Kidney (tissue), 14 donors: ENCODE measurements around the gene UGGT2. TPM values are rescaled to one million over a fixed set of nuclear protein-coding genes. Genes with fewer than 3 reads are reported as not detected.

Experiments
- DNase-seq, 5 donors: peaks; one replicate each; pipeline ENCODE4 v3.0.0-alpha.2; 2013 to 2020
- FAIRE-seq: peaks from 2 replicates; lab custom pipeline; 2012; peaks lifted over from hg19 to GRCh38; lab: Jason Lieb, UNC
- H3K27ac ChIP-seq, 2 donors: one replicate each; pipeline ENCODE4 v1.7.0; 2013; ENCODE audit warnings: low read depth in 2 of 2, low read length in 2 of 2, inconsistent platforms in 1 of 2
- H3K27me3 ChIP-seq: one replicate; pipeline ENCODE4 v1.7.1; 2013; ENCODE audit warnings: low read length, inconsistent platforms; ENCODE audit not compliant: control insufficient read depth, insufficient read depth
- H3K36me3 ChIP-seq, 3 donors: one replicate each; pipeline versions ENCODE4 v1.7.0 to v1.7.1; 2013; ENCODE audit warnings: low read length in 3 of 3, control low read depth in 1 of 3, inconsistent platforms in 1 of 3; ENCODE audit not compliant: insufficient read depth in 3 of 3, control insufficient read depth in 2 of 3
- H3K4me1 ChIP-seq, 3 donors: one replicate each; pipeline versions ENCODE4 v1.7.0 to v1.7.1; 2013; ENCODE audit warnings: low read length in 3 of 3, inconsistent platforms in 1 of 3, low read depth in 1 of 3; ENCODE audit not compliant: control insufficient read depth in 2 of 3, insufficient read depth in 2 of 3
- H3K4me3 ChIP-seq, 3 donors: one replicate each; pipeline versions ENCODE4 v1.7.0 to v1.8.1; 2013; ENCODE audit warnings: low read length in 3 of 3, control low read depth in 1 of 3, inconsistent platforms in 1 of 3
- H3K9ac ChIP-seq, 3 donors: one replicate each; pipeline versions ENCODE4 v1.7.0 to v1.7.1; 2013; ENCODE audit warnings: low read length in 3 of 3, control low read depth in 1 of 3, inconsistent platforms in 1 of 3
- H3K9me3 ChIP-seq, 3 donors: one replicate each; pipeline versions ENCODE4 v1.7.0 to v1.7.1; 2013; ENCODE audit warnings: low read length in 3 of 3, control low read depth in 1 of 3, inconsistent platforms in 1 of 3; ENCODE audit not compliant: control insufficient read depth in 2 of 3, insufficient read depth in 1 of 3
- CTCF ChIP-seq: IDR thresholded peaks from 3 replicates; pipeline ENCODE4 v1.5.1; 2012; ENCODE audit warnings: mild to moderate bottlenecking, moderate library complexity, borderline replicate concordance; ENCODE audit not compliant: insufficient read depth; ENCODE audit errors: extremely low read depth
- intact Hi-C: fragments of 100-400 bp; cut with DNase I; formaldehyde crosslinking; loops from one replicate; pipeline ENCODE4 v1.11.1; 2022
- polyA plus RNA-seq: library from polyadenylated mRNA; stranded (reverse); fragments of 350-450 nt; fragmentation: Illumina TruSeq; extraction: RNeasy Lipid Tissue Mini Kit (QIAGEN cat#74804); gene quantifications from one replicate; pipeline ENCODE4 v1.2.3, GENCODE V29; 2014; ENCODE audit warnings: low read depth, low replicate concordance; ENCODE audit not compliant: insufficient read depth
- total RNA-seq: library from RNA; stranded (reverse); fragmentation: NEBNext Ultra II Directional; extraction: Animal tissue kit (Norgen Biotek cat#: 25700); gene quantifications from one replicate; pipeline ENCODE4 v1.2.1, GENCODE V29; 2021
- donor health status: control.
- donor health status: control.
- donor health status: control.
- donor health status: control.
- donor health status: control.
- donor health status: DM: yes; HTN: yes; CAD: no.
- donor health status: Normal renal cell carcinoma (clear cell type).

Gene UGGT2
- total and polyA plus RNA-seq, 2 donors from 2014 or later = 10.0 to 31.9 TPM

GRCh38 chr13:95882121-95882520, 171.1 kb downstream of the UGGT2 start:
- no peak for DNase-seq
- no peak for FAIRE-seq
- Histone ChIP-seq H3K9ac (no peak overlapping the region), H3K4me1 (no peaks in the 10 kb centered on the region), H3K9me3 (no peaks in the 10 kb centered on the region), H3K27me3 (no peaks in the 10 kb centered on the region), H3K27ac (no peak overlapping the region), H3K4me3 (no peak overlapping the region), H3K36me3 (peaks cover 0 to 7% (median 0%) of the 10 kb centered on the region in 3 donors)
- intact Hi-C loops = no loop called here
- no peak for TF ChIP-seq CTCF

GRCh38 chr13:95880331-95880730, 172.9 kb downstream of the UGGT2 start:
- Histone ChIP-seq H3K27me3 (no peaks in the 10 kb centered on the region), H3K4me1 (no peaks in the 10 kb centered on the region), H3K9ac (no peak overlapping the region), H3K36me3 (peaks cover 0 to 13% (median 3%) of the 10 kb centered on the region in 3 donors), H3K4me3 (no peak overlapping the region), H3K9me3 (no peaks in the 10 kb centered on the region), H3K27ac (no peak overlapping the region)
- intact Hi-C loops = no loop called here
- DNase-seq (no peak), FAIRE-seq (no peak)
- TF ChIP-seq CTCF = no peak

- DNase-seq = no peak
- Histone ChIP-seq H3K9me3 (no peaks in the 10 kb centered on the region), H3K4me1 (no peaks in the 10 kb centered on the region), H3K36me3 (peaks cover 0 to 10% (median 3%) of the 10 kb centered on the region in 3 donors), H3K27ac (no peak overlapping the region), H3K4me3 (no peak overlapping the region), H3K9ac (no peak overlapping the region), H3K27me3 (no peaks in the 10 kb centered on the region)
- FAIRE-seq = no peak
- no peak for TF ChIP-seq CTCF
- intact Hi-C loops = no loop called here
These were observed 178.9 kb downstream of the UGGT2 start for GRCh38 chr13:95874286-95874685.

DNA sequence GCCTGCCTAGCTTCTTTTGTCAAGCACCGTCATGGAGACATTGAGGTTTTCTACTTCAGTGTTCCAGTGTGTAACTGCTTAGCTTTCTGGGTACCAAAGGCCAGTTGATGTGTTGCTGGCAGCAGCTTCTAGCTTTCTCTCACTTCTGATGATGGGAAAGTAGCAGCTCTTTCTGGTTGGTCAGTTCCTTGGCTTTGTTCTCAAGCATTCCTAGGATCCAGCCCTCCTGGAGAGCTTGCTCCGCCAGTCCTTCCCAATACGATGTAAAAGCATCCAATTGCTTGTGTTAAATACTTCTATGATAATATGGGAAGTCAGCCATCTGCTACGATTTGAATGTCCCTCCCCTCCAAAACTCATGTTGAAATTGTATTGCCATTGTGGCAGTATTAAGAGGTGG, 182.8 kb downstream of the UGGT2 start:
- peaks cover 0 to 4% (median 0%) of the 10 kb centered on the region in 3 donors for H3K36me3 ChIP-seq
- FAIRE-seq = no peak
- TF ChIP-seq CTCF = no peak
- no peak overlapping the region for H3K27ac ChIP-seq
- DNase-seq = no peak
- no peaks in the 10 kb centered on the region for H3K27me3 ChIP-seq
- intact Hi-C loops = no loop called here
- no peak overlapping the region for H3K4me3 ChIP-seq
- no peaks in the 10 kb centered on the region for H3K4me1 ChIP-seq
- H3K9ac ChIP-seq = no peak overlapping the region
- H3K9me3 ChIP-seq = no peaks in the 10 kb centered on the region
